Smooth muscle cell (in vitro differentiated cells): ENCODE measurements around the gene MT1X. TPM values are rescaled to one million over a fixed set of nuclear protein-coding genes. Genes with fewer than 3 reads are reported as not detected.

Experiments used
- DNase-seq: peaks from one replicate; lab custom pipeline; 2025; ENCODE audit not compliant: unreplicated experiment; lab: John Stamatoyannopoulos, UW
- H2AFZ ChIP-seq: fragments of 200-600 bp; sonication (generic); 2 replicates; pipeline ENCODE4 v1.6.0; 2016; ENCODE audit warnings: antibody characterized with exemption, low read depth, mild to moderate bottlenecking
- H3F3A ChIP-seq: fragments of 200-600 bp; sonication (generic); 2 replicates; pipeline ENCODE4 v1.6.0; 2017; ENCODE audit warnings: antibody characterized with exemption, low read depth
- H3K27ac ChIP-seq: fragments of 200-600 bp; sonication (generic); 2 replicates; pipeline ENCODE4 v1.5.1; 2016; ENCODE audit warnings: low read depth, mild to moderate bottlenecking
- H3K27me3 ChIP-seq: fragments of 200-600 bp; sonication (generic); 2 replicates; pipeline ENCODE4 v1.6.1; 2016; ENCODE audit warnings: low read depth, mild to moderate bottlenecking
- H3K36me3 ChIP-seq: fragments of 200-600 bp; sonication (generic); 2 replicates; pipeline ENCODE4 v1.5.1; 2016; ENCODE audit warnings: low read depth
- H3K4me1 ChIP-seq: fragments of 200-600 bp; sonication (generic); 2 replicates; pipeline ENCODE4 v1.5.1; 2016; ENCODE audit warnings: low read depth
- H3K4me2 ChIP-seq: fragments of 200-600 bp; sonication (generic); 2 replicates; pipeline ENCODE4 v1.6.0; 2016; ENCODE audit warnings: mild to moderate bottlenecking
- H3K4me3 ChIP-seq: fragments of 200-600 bp; sonication (generic); 2 replicates; pipeline ENCODE4 v1.5.1; 2016; ENCODE audit warnings: mild to moderate bottlenecking
- H3K79me2 ChIP-seq: fragments of 200-600 bp; sonication (generic); 2 replicates; pipeline ENCODE4 v1.6.0; 2016; ENCODE audit warnings: low read depth, mild to moderate bottlenecking
- H3K9ac ChIP-seq: fragments of 200-600 bp; sonication (generic); 2 replicates; pipeline ENCODE4 v1.6.0; 2016; ENCODE audit warnings: low read depth
- H3K9me3 ChIP-seq: fragments of 200-600 bp; sonication (generic); replicated peaks from 2 replicates; pipeline ENCODE4 v1.5.1; 2016; ENCODE audit warnings: low read depth
- H4K20me1 ChIP-seq: fragments of 200-600 bp; sonication (generic); 2 replicates; pipeline ENCODE4 v1.6.0; 2016; ENCODE audit warnings: low read depth
- WGBS: methylation state at CpG from one replicate; pipeline ENCODE4 v1.1.7; 2016; ENCODE audit warnings: low lambda C conversion rate; 5-methylcytosine and 5-hydroxymethylcytosine counted together
- polyA plus RNA-seq: library from polyadenylated mRNA; unstranded; fragments of >200 nt; fragmentation: Nextera tagmentation; extraction: Ambion mirVana; gene quantifications from 2 replicates; pipeline ENCODE4 v1.2.1, GENCODE V29; 2016
- total RNA-seq: library from RNA; depleted of rRNA; stranded (reverse); fragments of >200 nt; gene quantifications from 2 replicates; pipeline ENCODE4 v1.2.3, GENCODE V29; 2014
- TF ChIP-seq, protein P1 (sequence below): fragments of 200-600 bp; sonication (generic); IDR thresholded peaks from 2 replicates; pipeline ENCODE4 v1.5.1; 2017; ENCODE audit warnings: borderline replicate concordance, mild to moderate bottlenecking, antibody characterized with exemption; ENCODE audit not compliant: insufficient read depth, poor library complexity, severe bottlenecking

The MT1X gene
- total and polyA plus RNA-seq, 2 experiments from 2014 or later: 0.76 to 11.7 TPM

DNA sequence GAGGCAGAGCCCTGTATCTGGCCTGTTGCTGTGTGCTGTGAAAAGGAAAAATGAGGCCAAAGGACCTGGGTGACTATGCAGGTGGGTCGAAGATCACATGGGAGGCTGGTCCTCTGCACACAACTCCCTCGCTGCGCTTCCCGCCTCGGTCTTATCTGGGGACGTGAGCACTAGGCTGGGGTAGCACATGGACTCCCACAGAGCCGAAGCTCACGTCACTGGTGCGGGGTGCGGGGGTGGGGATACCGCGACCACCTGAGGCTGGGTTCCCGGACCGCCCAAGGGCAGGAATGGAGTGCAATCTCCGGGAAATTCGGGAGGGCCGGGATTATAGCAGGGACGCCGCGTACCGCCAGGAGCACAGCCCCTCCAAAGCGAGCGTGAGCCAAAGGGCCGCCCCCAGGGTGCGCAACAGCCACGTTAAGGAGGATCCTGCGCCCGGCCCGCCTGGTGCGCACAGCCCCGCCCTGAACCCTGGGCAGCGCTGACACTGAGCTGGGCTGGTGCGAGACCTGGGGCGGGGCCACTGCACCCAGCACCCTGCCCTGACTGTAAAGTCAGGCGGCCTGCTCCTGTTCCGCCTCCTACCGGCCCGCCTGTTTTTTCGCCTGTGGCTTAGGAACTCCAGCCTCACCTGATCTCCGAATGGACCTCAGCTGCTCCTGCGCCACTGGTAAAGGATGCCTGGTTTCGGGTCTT, 39.0 kb upstream of the MT1X start:
- TF ChIP-seq, protein P1, sequence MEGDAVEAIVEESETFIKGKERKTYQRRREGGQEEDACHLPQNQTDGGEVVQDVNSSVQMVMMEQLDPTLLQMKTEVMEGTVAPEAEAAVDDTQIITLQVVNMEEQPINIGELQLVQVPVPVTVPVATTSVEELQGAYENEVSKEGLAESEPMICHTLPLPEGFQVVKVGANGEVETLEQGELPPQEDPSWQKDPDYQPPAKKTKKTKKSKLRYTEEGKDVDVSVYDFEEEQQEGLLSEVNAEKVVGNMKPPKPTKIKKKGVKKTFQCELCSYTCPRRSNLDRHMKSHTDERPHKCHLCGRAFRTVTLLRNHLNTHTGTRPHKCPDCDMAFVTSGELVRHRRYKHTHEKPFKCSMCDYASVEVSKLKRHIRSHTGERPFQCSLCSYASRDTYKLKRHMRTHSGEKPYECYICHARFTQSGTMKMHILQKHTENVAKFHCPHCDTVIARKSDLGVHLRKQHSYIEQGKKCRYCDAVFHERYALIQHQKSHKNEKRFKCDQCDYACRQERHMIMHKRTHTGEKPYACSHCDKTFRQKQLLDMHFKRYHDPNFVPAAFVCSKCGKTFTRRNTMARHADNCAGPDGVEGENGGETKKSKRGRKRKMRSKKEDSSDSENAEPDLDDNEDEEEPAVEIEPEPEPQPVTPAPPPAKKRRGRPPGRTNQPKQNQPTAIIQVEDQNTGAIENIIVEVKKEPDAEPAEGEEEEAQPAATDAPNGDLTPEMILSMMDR: no peak
- Histone ChIP-seq H3K9me3 (no peaks in the 10 kb centered on the region), H3F3A (no peaks in the 10 kb centered on the region), H3K4me2 (peak overlapping the region; percentile 54), H3K4me3 (peak overlapping the region; percentile 23), H3K36me3 (no peaks in the 10 kb centered on the region), H3K27me3 (peaks cover 100% of the 10 kb centered on the region), H3K27ac (no peak overlapping the region), H3K4me1 (peaks cover 5% of the 10 kb centered on the region), H3K9ac (no peak overlapping the region), H4K20me1 (no peaks in the 10 kb centered on the region), H2AFZ (no peak overlapping the region), H3K79me2 (no peaks in the 10 kb centered on the region)
- no peak for DNase-seq
- 5% methylated on average over 42 of the region's 42 CpGs for WGBS

DNA sequence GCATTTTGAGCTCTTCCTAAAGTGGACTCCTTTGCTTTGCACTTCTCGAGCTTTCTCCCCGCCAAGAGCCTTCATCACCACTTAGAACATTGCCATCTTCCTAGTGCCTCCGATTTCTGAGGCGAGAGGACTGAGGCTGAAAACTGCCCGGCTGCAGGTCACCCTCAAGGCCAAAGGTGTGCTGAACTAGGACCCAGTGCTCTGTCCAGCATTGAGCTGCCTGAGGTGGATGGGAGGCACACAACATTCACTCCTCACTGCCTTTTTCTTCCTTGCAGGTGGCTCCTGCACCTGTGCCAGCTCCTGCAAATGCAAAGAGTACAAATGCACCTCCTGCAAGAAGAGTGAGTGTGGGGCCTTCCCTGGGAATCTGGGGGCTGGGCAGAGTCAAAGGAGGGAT, 38.4 kb upstream of the MT1X start:
- Histone ChIP-seq H3K27me3 (peaks cover 100% of the 10 kb centered on the region), H2AFZ (no peak overlapping the region), H4K20me1 (no peaks in the 10 kb centered on the region), H3K4me2 (no peak overlapping the region), H3K36me3 (no peaks in the 10 kb centered on the region), H3K9ac (no peak overlapping the region), H3K27ac (no peak overlapping the region), H3K9me3 (no peaks in the 10 kb centered on the region), H3K4me3 (peak overlapping the region; percentile 23), H3K79me2 (no peaks in the 10 kb centered on the region), H3K4me1 (peaks cover 4% of the 10 kb centered on the region), H3F3A (no peaks in the 10 kb centered on the region)
- TF ChIP-seq, protein P1: no peak
- 73% methylated on average over 5 of the region's 5 CpGs for WGBS
- no peak for DNase-seq

DNA sequence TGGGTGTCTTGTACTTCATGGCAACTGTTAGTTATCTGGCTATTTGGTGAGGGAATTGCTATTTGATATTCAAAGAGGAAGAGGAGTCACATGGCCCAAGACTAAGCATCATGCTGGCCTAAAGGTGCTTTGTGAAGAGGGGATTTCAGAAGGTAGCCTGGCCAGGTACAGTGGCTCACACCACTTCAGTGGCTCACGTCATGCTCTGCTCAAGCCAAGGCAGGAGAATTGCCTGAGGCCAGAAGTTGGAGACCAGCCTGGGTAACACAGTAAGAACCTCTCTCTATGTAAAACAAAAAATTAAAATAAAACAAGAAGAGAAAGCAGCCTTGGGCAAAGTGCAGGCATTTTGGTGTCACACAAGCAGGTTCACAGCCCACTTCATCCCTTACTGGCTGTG, 37.0 kb upstream of the MT1X start:
- no peak overlapping the region for H3K27ac ChIP-seq
- H3K9ac ChIP-seq: no peak overlapping the region
- no peaks in the 10 kb centered on the region for H3F3A ChIP-seq
- H4K20me1 ChIP-seq: no peaks in the 10 kb centered on the region
- no peak overlapping the region for H3K4me3 ChIP-seq
- WGBS: 44% methylated on average over 1 of the region's 1 CpG
- H2AFZ ChIP-seq: no peak overlapping the region
- DNase-seq: no peak
- H3K79me2 ChIP-seq: no peaks in the 10 kb centered on the region
- H3K4me1 ChIP-seq: peaks cover 4% of the 10 kb centered on the region
- H3K9me3 ChIP-seq: no peaks in the 10 kb centered on the region
- no peaks in the 10 kb centered on the region for H3K36me3 ChIP-seq
- TF ChIP-seq, protein P1: no peak
- H3K4me2 ChIP-seq: no peak overlapping the region
- H3K27me3 ChIP-seq: peaks cover 100% of the 10 kb centered on the region

DNA sequence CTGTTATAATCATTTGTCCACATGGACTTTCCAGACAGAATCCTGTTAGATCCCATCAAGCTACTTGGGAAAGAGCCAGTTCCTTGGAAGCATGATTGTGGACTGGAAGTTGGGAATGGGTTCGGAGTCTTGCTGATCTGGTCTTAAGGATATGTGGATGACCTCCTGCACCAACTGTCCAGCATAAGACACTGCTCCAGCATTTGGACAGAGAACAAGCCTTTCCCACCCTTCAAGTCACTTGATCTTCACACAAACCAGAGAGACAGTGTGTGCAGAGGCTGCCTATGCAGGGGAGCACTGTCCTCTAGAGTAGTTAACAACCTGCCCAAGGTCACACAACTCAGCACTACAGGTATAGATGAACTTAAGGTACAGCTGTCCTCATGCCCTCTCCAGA, 36.4 kb upstream of the MT1X start:
- H3K79me2 ChIP-seq: no peaks in the 10 kb centered on the region
- TF ChIP-seq, protein P1: no peak
- H3K36me3 ChIP-seq: no peaks in the 10 kb centered on the region
- H3K27ac ChIP-seq: no peak overlapping the region
- H2AFZ ChIP-seq: no peak overlapping the region
- peaks cover 100% of the 10 kb centered on the region for H3K27me3 ChIP-seq
- H3K9me3 ChIP-seq: no peaks in the 10 kb centered on the region
- H4K20me1 ChIP-seq: no peaks in the 10 kb centered on the region
- no peak for DNase-seq
- H3K4me3 ChIP-seq: no peak overlapping the region
- H3K9ac ChIP-seq: no peak overlapping the region
- H3K4me1 ChIP-seq: peaks cover 4% of the 10 kb centered on the region
- no peak overlapping the region for H3K4me2 ChIP-seq
- no peaks in the 10 kb centered on the region for H3F3A ChIP-seq
- 0% methylated on average over 1 of the region's 1 CpG for WGBS
